Measurements from ENCODE around the gene DDX60.
"Not testable (repeated sequence)": the region's sequence is repeated elsewhere in the genome, so short reads cannot be mapped to it uniquely, and the experiment has no call there.

Gene DDX60

GRCh38 chr4:168306476-168306875 lies 12.1 kb downstream of the DDX60 start:
- DNase-seq, result no peak
- Histone ChIP-seq H3K27ac (no peak overlapping the region), H3K36me3 (replicated peaks) (no peaks in the 10 kb centered on the region), H3K4me3 (ENCODE audit: low read depth, low read length) (no peak overlapping the region), H3K27me3 (replicated peaks) (no peaks in the 10 kb centered on the region)
- in situ Hi-C loops (cut with HindIII; ENCODE audit: low pct_ligation_motif_present, low sequenced_read_pairs), result no loop called here
- no peak for TF ChIP-seq CTCF (IDR thresholded peaks at IDR 0.05; ENCODE audit: low read depth, low read length, missing control alignments)

GRCh38 chr4:168304744-168305459 lies 13.7 kb downstream of the DDX60 start:
- Histone ChIP-seq H3K4me3 (ENCODE audit: low read depth, low read length) (no peak overlapping the region), H3K27ac (no peak overlapping the region), H3K27me3 (replicated peaks) (no peaks in the 10 kb centered on the region), H3K36me3 (replicated peaks) (no peaks in the 10 kb centered on the region)
- no peak for TF ChIP-seq CTCF (IDR thresholded peaks at IDR 0.05; ENCODE audit: low read depth, low read length, missing control alignments)
- peak; percentile 29 for DNase-seq
- in situ Hi-C loops (cut with HindIII; ENCODE audit: low pct_ligation_motif_present, low sequenced_read_pairs), result no loop called here

- H3K36me3 ChIP-seq (replicated peaks); H3K4me3 ChIP-seq (ENCODE audit: low read depth, low read length); in situ Hi-C loops (cut with HindIII; ENCODE audit: low pct_ligation_motif_present, low sequenced_read_pairs); H3K27me3 ChIP-seq (replicated peaks); DNase-seq; H3K27ac ChIP-seq: not testable (repeated sequence)
Observed at GRCh38 chr4:168303430-168303829, 15.1 kb downstream of the DDX60 start.

- Histone ChIP-seq H3K36me3 (replicated peaks) (no peaks in the 10 kb centered on the region), H3K4me3 (ENCODE audit: low read depth, low read length) (no peak overlapping the region), H3K27me3 (replicated peaks) (no peaks in the 10 kb centered on the region), H3K27ac (no peak overlapping the region)
- in situ Hi-C loops (cut with HindIII; ENCODE audit: low pct_ligation_motif_present, low sequenced_read_pairs), result no loop called here
- TF ChIP-seq CTCF (IDR thresholded peaks at IDR 0.05; ENCODE audit: low read depth, low read length, missing control alignments), result no peak
- DNase-seq, result no peak
Observed at GRCh38 chr4:168293386-168293975, 25.1 kb downstream of the DDX60 start.

- Histone ChIP-seq H3K27ac (no peak overlapping the region), H3K36me3 (replicated peaks) (no peaks in the 10 kb centered on the region), H3K27me3 (replicated peaks) (no peaks in the 10 kb centered on the region), H3K4me3 (ENCODE audit: low read depth, low read length) (no peak overlapping the region)
- TF ChIP-seq CTCF (IDR thresholded peaks at IDR 0.05; ENCODE audit: low read depth, low read length, missing control alignments), result no peak
- no peak for DNase-seq
- in situ Hi-C loops (cut with HindIII; ENCODE audit: low pct_ligation_motif_present, low sequenced_read_pairs), result no loop called here
Observed at GRCh38 chr4:168291242-168291641, 27.3 kb downstream of the DDX60 start.

GRCh38 chr4:168285850-168286249 lies 32.7 kb downstream of the DDX60 start:
- H3K36me3 ChIP-seq (replicated peaks); DNase-seq; H3K27ac ChIP-seq; H3K27me3 ChIP-seq (replicated peaks); H3K4me3 ChIP-seq (ENCODE audit: low read depth, low read length); in situ Hi-C loops (cut with HindIII; ENCODE audit: low pct_ligation_motif_present, low sequenced_read_pairs): not testable (repeated sequence)

- no peaks in the 10 kb centered on the region for H3K36me3 ChIP-seq (replicated peaks)
- in situ Hi-C loops (cut with HindIII; ENCODE audit: low pct_ligation_motif_present, low sequenced_read_pairs), result no loop called here
- no peak overlapping the region for H3K4me3 ChIP-seq (ENCODE audit: low read depth, low read length)
- no peak for DNase-seq
- no peak for TF ChIP-seq CTCF (IDR thresholded peaks at IDR 0.05; ENCODE audit: low read depth, low read length, missing control alignments)
- no peaks in the 10 kb centered on the region for H3K27me3 ChIP-seq (replicated peaks)
- no peak overlapping the region for H3K27ac ChIP-seq
Observed at GRCh38 chr4:168279556-168279955, 39.0 kb downstream of the DDX60 start.
